GM12878 (cell line): Measurements from ENCODE around the gene AGTRAP. TPM values are rescaled to one million over a fixed set of nuclear protein-coding genes. Genes with fewer than 3 reads are reported as not detected.
A peak's percentile ranks its signal among the peaks of the same experiment; 100 is the strongest.

Source experiments
- ATAC-seq: fragments of 200-7000 bp; cut with Tn5 transposase; 3 replicates; pipeline ENCODE4 v1.9.1; 2020; ENCODE audit warnings: mild to moderate bottlenecking, moderate library complexity
- BruUV-seq: library from RNA; stranded (reverse); fragments of 400-500 nt; replicated peaks from 2 replicates; lab custom pipeline; 2021; lab: Mats Ljungman, UMichigan
- CTCF ChIA-PET: fragments of 300-600 bp; sonication (Branson Sonifier 250); formaldehyde crosslinking; extraction: SDS; loops from one replicate; lab custom pipeline; 2021; ENCODE audit warnings: inconsistent platforms; lab: Yijun Ruan, JAX
- POLR2A ChIA-PET: fragments of 350-600 bp; formaldehyde crosslinking; extraction: SDS; loops from one replicate; lab custom pipeline; 2021; ENCODE audit warnings: inconsistent platforms; lab: Charles Lee
- RAD21 ChIA-PET: fragments of 300-600 bp; sonication (Branson Sonifier 250); formaldehyde crosslinking; loops from one replicate; lab custom pipeline; 2023; ENCODE audit warnings: antibody characterized with exemption; ENCODE audit not compliant: unreplicated experiment; lab: Charles Lee
- SMC1A ChIA-PET: fragments of 300-600 bp; sonication (Branson Sonifier 250); formaldehyde crosslinking; loops from one replicate; lab custom pipeline; 2023; ENCODE audit not compliant: unreplicated experiment, uncharacterized antibody; lab: Charles Lee
- DNase-seq: peaks from one replicate; pipeline ENCODE4 v3.0.0-alpha.2; 2011; ENCODE audit warnings: low read depth, low spot score
- FAIRE-seq: peaks from 3 replicates; lab custom pipeline; 2011; peaks lifted over from hg19 to GRCh38; lab: Jason Lieb, UNC
- H2AFZ ChIP-seq: 2 replicates; pipeline ENCODE4 v1.6.0; 2011; ENCODE audit warnings: low read depth, low read length, control low read depth; ENCODE audit not compliant: control insufficient read depth
- H3K27ac ChIP-seq: 2 replicates; pipeline ENCODE4 v1.5.1; 2011; ENCODE audit warnings: control low read depth; ENCODE audit not compliant: control insufficient read depth, insufficient read depth
- H3K27me3 ChIP-seq, 2 experiments: replicated peaks in 1 of 2; 2 replicates each; pipeline versions ENCODE4 v1.6.0 to v1.6.1; 2011; ENCODE audit warnings: low read length in 1 of 2; ENCODE audit not compliant: control insufficient read depth in 2 of 2, insufficient read depth in 2 of 2
- H3K36me3 ChIP-seq, 2 experiments: 2 replicates each; pipeline ENCODE4 v1.5.1; 2011; ENCODE audit warnings: low read length in 1 of 2; ENCODE audit not compliant: control insufficient read depth in 2 of 2, insufficient read depth in 2 of 2
- H3K4me1 ChIP-seq: 2 replicates; pipeline ENCODE4 v1.6.1; 2011; ENCODE audit warnings: mild to moderate bottlenecking, low read length, moderate library complexity, mixed read lengths; ENCODE audit not compliant: control insufficient read depth, insufficient read depth
- H3K4me2 ChIP-seq: 2 replicates; pipeline ENCODE4 v1.6.0; 2011; ENCODE audit warnings: control low read depth; ENCODE audit not compliant: control insufficient read depth, insufficient read depth
- H3K4me3 ChIP-seq: fragments of 200-600 bp; sonication (generic); 2 replicates; pipeline ENCODE4 v1.5.1; 2016
- H3K79me2 ChIP-seq: 2 replicates; pipeline ENCODE4 v1.6.0; 2011; ENCODE audit warnings: low read length; ENCODE audit not compliant: control insufficient read depth, insufficient read depth
- H3K9ac ChIP-seq: 2 replicates; pipeline ENCODE4 v1.8.0; 2011; ENCODE audit warnings: low read length, control low read depth, mixed read lengths; ENCODE audit not compliant: control insufficient read depth, insufficient read depth
- H3K9me3 ChIP-seq: replicated peaks from 3 replicates; pipeline ENCODE4 v1.5.1; 2011; ENCODE audit warnings: mild to moderate bottlenecking, low read length; ENCODE audit not compliant: control insufficient read depth, insufficient read depth
- H4K20me1 ChIP-seq: 2 replicates; pipeline ENCODE4 v1.6.0; 2011; ENCODE audit not compliant: control insufficient read depth, insufficient read depth
- ASH2L ChIP-seq: fragments of 300-600, 200-600 bp; sonication (generic); IDR thresholded peaks from 2 replicates; pipeline ENCODE4 v1.6.1; 2017; ENCODE audit warnings: low read depth, mild to moderate bottlenecking, borderline replicate concordance
- ATF2 ChIP-seq: IDR thresholded peaks from 2 replicates; pipeline ENCODE4 v1.6.1; 2012; ENCODE audit warnings: low read length, inconsistent platforms
- CBX5 ChIP-seq: sonication (generic); IDR thresholded peaks from 2 replicates; pipeline ENCODE4 v1.6.1; 2016; ENCODE audit warnings: low read depth, moderate library complexity, mild to moderate bottlenecking, inconsistent platforms
- CEBPZ ChIP-seq: fragments of 150-350 bp; IDR thresholded peaks from 2 replicates; pipeline ENCODE4 v1.6.1; 2016; ENCODE audit warnings: low read depth, low read length
- FOXM1 ChIP-seq: IDR thresholded peaks from 2 replicates; pipeline ENCODE4 v1.6.1; 2012; ENCODE audit warnings: low read depth, mild to moderate bottlenecking, inconsistent platforms, low read length, moderate library complexity
- IKZF1 ChIP-seq: fragments of 450-650 bp; conservative IDR thresholded peaks from 2 replicates; pipeline ENCODE4 v1.6.1; 2017; ENCODE audit warnings: antibody characterized with exemption, mild to moderate bottlenecking
- IKZF2 ChIP-seq, 2 experiments: fragments of 450-650 bp; IDR thresholded peaks; 2 replicates each; pipeline ENCODE4 v1.6.1; 2017; ENCODE audit warnings: mild to moderate bottlenecking in 2 of 2, moderate library complexity in 2 of 2
- NBN ChIP-seq: fragments of 450-650 bp; IDR thresholded peaks from 2 replicates; pipeline ENCODE4 v1.6.1; 2016
- PAX5 ChIP-seq: IDR thresholded peaks from 2 replicates; pipeline ENCODE4 v1.6.1; 2011; ENCODE audit warnings: low read depth, low read length, borderline replicate concordance
- RCOR1 ChIP-seq: conservative IDR thresholded peaks from 2 replicates; pipeline ENCODE4 v1.6.1; 2012; ENCODE audit warnings: low read depth, low read length, improper control_type of control experiment
- SKIL ChIP-seq: fragments of 450-650 bp; IDR thresholded peaks from 2 replicates; pipeline ENCODE4 v1.6.1; 2017; ENCODE audit warnings: mild to moderate bottlenecking, low read depth, inconsistent platforms; ENCODE audit not compliant: poor library complexity, severe bottlenecking
- SMAD1 ChIP-seq: fragments of 450-650 bp; IDR thresholded peaks from 2 replicates; pipeline ENCODE4 v1.6.1; 2018; ENCODE audit warnings: mild to moderate bottlenecking, low read depth; ENCODE audit not compliant: partially characterized antibody
- SPI1 ChIP-seq: IDR thresholded peaks from 2 replicates; pipeline ENCODE4 v1.6.1; 2011; ENCODE audit warnings: low read depth, mild to moderate bottlenecking, low read length, moderate library complexity, borderline replicate concordance; ENCODE audit not compliant: insufficient read depth
- TARDBP ChIP-seq: IDR thresholded peaks from 2 replicates; pipeline ENCODE4 v1.6.1; 2016; ENCODE audit warnings: borderline replicate concordance
- WRNIP1 ChIP-seq: IDR thresholded peaks from 2 replicates; pipeline ENCODE4 v1.6.1; 2011; ENCODE audit warnings: low read depth, low read length, improper control_type of control experiment, borderline replicate concordance
- YY1 ChIP-seq: IDR thresholded peaks from 2 replicates; pipeline ENCODE4 v1.6.1; 2011; ENCODE audit warnings: low read depth, mild to moderate bottlenecking, low read length
- WGBS: methylation state at CpG from one replicate; pipeline ENCODE4 v1.1.6; 2016; ENCODE audit warnings: low lambda C conversion rate; ENCODE audit not compliant: insufficient replicate concordance, insufficient coverage; ENCODE audit errors: missing lambda C conversion rate; 5-methylcytosine and 5-hydroxymethylcytosine counted together
- in situ Hi-C: fragments of 300-500 bp; cut with MboI; formaldehyde crosslinking; loops from 9 replicates; pipeline ENCODE4 v1.14.3; 2018; ENCODE audit warnings: mixed read lengths
- intact Hi-C: fragments of 100-400 bp; cut with micrococcal nuclease; formaldehyde crosslinking; loops from one replicate; pipeline ENCODE4 v1.14.2; 2022; ENCODE audit not compliant: unreplicated experiment
- polyA plus RNA-seq, 11 experiments: library from polyadenylated mRNA; depleted of rRNA in 4 of 11; unstranded in 6 of 11; stranded (reverse) in 5 of 11; fragments of >200 nt; fragmentation: Nextera tagmentation in 4 of 11; fragmentation: Illumina TruSeq in 1 of 11; extraction: Ambion mirVana in 4 of 11; extraction: Trizol in 1 of 11; gene quantifications; 1 replicate in 1 of 11; 2 replicates in 10 of 11; pipeline versions ENCODE4 v1.2.1 to v1.2.3, GENCODE V29; 2011 to 2016; ENCODE audit warnings: inconsistent platforms in 2 of 11, missing spikeins in 2 of 11, low read depth in 1 of 11
- total RNA-seq, 4 experiments: library from RNA; depleted of rRNA in 3 of 4; stranded (reverse); fragments of >200 nt in 3 of 4; fragmentation: Illumina TruSeq in 1 of 4; extraction: Trizol in 1 of 4; gene quantifications; 2 replicates each; pipeline versions ENCODE4 v1.2.1 to v1.2.3, GENCODE V29; 2013 to 2021

The AGTRAP gene
- total and polyA plus RNA-seq, 10 of the 15 experiments (the other 5 are each of a cell fraction or from before 2014, with no cell fraction given) = 3.0 to 17.4 (median 10.2) TPM

GRCh38 chr1:11740258-11741192, 4.6 kb downstream of the AGTRAP start:
- ATAC-seq = peak; percentile 47
- TF ChIP-seq SKIL (no peak), ATF2 (no peak), YY1 (no peak), CBX5 (no peak), RCOR1 (no peak), CEBPZ (no peak), PAX5 (0 out of 2 replicates have a peak, but pooled peaks have one; percentile 23), NBN (no peak), TARDBP (no peak), IKZF2 (IDR thresholded peaks at IDR 0.05) (peak; percentile 43 to 56; a peak in 3 of 4 replicates), SMAD1 (no peak), WRNIP1 (no peak), SPI1 (no peak), FOXM1 (no peak), ASH2L (no peak), IKZF1 (peak; percentile 46; the same call in 1 of the 2 replicates)

More at GRCh38 chr1:11740258-11741192, 4.6 kb downstream of the AGTRAP start:
- H4K20me1 ChIP-seq = no peaks in the 10 kb centered on the region
- H3K4me3 ChIP-seq = no peak overlapping the region
- no peak overlapping the region for H3K4me2 ChIP-seq
- RAD21 ChIA-PET = interaction anchor here (1.0 kb wide), 1 partner anchor 90 kb away, joined by 3 read pairs; no protein-coding TSS in a partner anchor
- peak overlapping the region; percentile 24; the same call in 1 of the 2 replicates for H2AFZ ChIP-seq
- in situ Hi-C loops = no loop called here
- intact Hi-C loops = no loop called here
- H3K27ac ChIP-seq = no peak overlapping the region
- H3K79me2 ChIP-seq = no peaks in the 10 kb centered on the region
- no peaks in the 10 kb centered on the region for H3K9me3 ChIP-seq
- POLR2A ChIA-PET = no interaction called here
- H3K4me1 ChIP-seq = peaks cover 15% of the 10 kb centered on the region
- BruUV-seq = no TSS peak
- SMC1A ChIA-PET = no interaction called here
- FAIRE-seq = no peak
- CTCF ChIA-PET = interaction anchor here (1.0 to 1.5 kb wide), 2 partner anchors 21 to 95 kb away, joined by 4 to 5 read pairs; no protein-coding TSS in a partner anchor
- 43% methylated on average over 15 of the region's 15 CpGs for WGBS
- DNase-seq = no peak
- no peaks in the 10 kb centered on the region for H3K36me3 ChIP-seq
- no peak overlapping the region for H3K9ac ChIP-seq
- no peaks in the 10 kb centered on the region for H3K27me3 ChIP-seq
